AG09309 (cell line): Measurements from ENCODE around the gene BMAL1.
A peak's percentile ranks its signal among the peaks of the same experiment; 100 is the strongest.

ENCODE experiments used
- DNase-seq: peaks from one replicate; pipeline ENCODE4 v3.0.0-alpha.2; 2010; ENCODE audit warnings: low read depth
- H3K4me3 ChIP-seq: 2 replicates; pipeline ENCODE4 v1.5.1; 2011; ENCODE audit warnings: mild to moderate bottlenecking, low read depth, low read length, moderate library complexity; ENCODE audit not compliant: control insufficient read depth
- CTCF ChIP-seq: IDR thresholded peaks from 2 replicates; pipeline ENCODE4 v1.5.1; 2011; ENCODE audit warnings: mild to moderate bottlenecking, low read depth, low read length, inconsistent platforms; ENCODE audit not compliant: insufficient read depth, control insufficient read depth; ENCODE audit errors: missing control alignments

BMAL1 gene

DNA sequence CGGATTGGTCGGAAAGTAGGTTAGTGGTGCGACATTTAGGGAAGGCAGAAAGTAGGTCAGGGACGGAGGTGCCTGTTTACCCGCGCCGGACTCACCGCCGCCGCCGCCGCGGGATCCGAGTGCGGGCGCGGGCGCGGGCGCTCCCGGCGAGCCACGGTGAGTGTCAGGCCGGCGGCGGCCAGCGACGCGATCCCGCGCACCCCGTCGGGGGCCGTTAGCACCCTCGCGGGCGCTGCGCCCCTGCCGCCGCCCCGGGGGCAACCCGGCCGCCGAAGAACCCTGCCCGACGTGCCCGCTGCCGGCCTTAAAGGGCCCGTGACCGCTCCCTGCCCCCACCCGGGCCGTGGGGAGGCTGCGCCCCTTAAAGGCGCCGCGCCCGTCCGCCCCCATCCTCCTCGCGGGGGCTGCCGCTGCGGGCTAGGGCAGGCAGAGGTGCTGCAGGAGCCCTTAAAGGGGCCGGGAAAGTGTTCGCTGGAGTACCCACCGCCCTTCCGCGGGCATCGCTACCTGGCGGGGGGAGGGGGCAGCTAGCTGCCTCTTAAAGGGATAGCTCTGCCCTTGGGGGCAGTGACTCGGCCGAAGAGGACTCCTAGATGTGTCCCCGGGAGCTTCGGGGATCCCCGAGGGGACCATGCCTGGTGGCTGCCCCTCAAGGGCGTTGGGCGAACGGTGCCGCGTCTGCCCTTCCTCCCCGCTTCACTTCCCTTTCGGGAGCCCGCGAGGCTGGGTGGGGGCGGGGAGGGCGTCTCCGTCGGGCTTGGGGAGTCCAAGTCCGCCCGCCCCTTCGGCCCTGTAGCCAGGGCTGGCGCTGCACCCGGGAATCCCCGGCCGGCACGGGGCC is at the start of gene BMAL1:
Gene BMAL1 (plus strand): TSS at position 23 of the 841 bp plus-strand sequence. CDS start 76,519 bp downstream, outside the sequence.
- H3K4me3 ChIP-seq = peak within 1 kb of the TSS; percentile 89
- DNase-seq = no peak
- no peak for TF ChIP-seq CTCF

DNA sequence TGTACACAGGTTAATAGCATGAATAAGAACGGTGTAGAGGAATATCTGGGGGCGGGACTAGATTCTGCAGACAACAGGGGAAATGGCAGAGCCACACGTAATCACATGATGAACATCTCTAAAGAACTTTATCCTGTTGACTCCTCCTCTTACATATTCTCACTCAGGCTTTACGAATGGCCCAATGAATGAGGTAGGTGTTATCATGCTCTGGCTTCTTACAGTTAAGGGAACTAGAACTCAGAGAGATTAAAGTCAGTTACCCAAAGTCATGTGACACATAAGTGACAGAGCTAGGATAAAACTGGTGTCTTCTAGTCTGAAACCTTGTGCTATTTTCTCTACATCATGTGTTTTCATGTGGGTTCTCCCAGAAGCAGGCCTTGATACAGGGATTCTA is 49.0 kb upstream of the BMAL1 start:
- no peak for DNase-seq
- H3K4me3 ChIP-seq = no peak overlapping the region
- TF ChIP-seq CTCF = no peak

GRCh38 chr11:13229136-13229535 is 48.5 kb upstream of the BMAL1 start:
- no peak for DNase-seq
- no peak for TF ChIP-seq CTCF
- H3K4me3 ChIP-seq = no peak overlapping the region

- TF ChIP-seq CTCF = no peak
- no peak for DNase-seq
- H3K4me3 ChIP-seq = no peak overlapping the region
Measured at GRCh38 chr11:13229711-13230318, 47.8 kb upstream of the BMAL1 start.

DNA sequence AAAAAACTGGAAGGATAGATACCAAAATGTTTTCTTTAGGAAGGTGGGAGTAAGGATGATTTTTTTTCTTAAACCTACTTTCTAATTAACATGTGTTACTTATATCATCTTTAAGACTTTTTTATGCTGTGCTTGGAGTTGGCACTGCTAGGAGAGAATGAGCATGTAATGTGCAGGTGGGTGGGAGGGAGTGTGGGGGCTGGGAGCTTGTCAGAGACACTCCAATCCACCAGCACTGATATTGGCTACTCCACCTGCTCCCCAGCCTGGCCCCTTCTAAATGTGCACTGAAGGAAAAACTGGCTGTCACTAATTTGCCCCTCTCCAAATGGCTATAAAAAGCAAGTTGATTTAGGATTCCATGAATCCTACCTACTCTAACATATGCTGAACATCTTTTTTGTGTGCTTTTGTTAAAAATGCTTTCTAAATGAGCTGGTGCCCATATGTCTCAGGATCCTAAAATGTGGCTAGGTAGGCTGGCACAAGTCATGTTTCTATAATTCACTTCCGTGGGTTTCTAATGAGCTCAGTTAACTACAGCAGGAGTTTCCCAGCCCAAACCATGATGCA is 44.3 kb upstream of the BMAL1 start:
- TF ChIP-seq CTCF = no peak
- DNase-seq = no peak

GRCh38 chr11:13235895-13236294 is 41.7 kb upstream of the BMAL1 start:
- no peak for DNase-seq
- no peak for TF ChIP-seq CTCF
- H3K4me3 ChIP-seq = no peak overlapping the region

More for the DNA sequence above, 44.3 kb upstream of the BMAL1 start:
- no peak overlapping the region for H3K4me3 ChIP-seq
